ENCODE measurements around the gene DAZL.

The DAZL gene

GRCh38 chr3:16538507-16538906 lies 66.7 kb downstream of the DAZL start:
- DNase-seq, result no peak

- DNase-seq, result no peak
Observed at GRCh38 chr3:16536996-16537395, 68.2 kb downstream of the DAZL start.

Data from stimulated activated CD4-positive, alpha-beta T cell treated with anti-CD3 and anti-CD28 coated beads, Interleukin-4, amount 100 ng/mL, for 24 hours (primary cell).